Retinal pigment epithelial cell (primary cell): Measurements from ENCODE around the gene TEAD1.

Experiments used
- DNase-seq: peaks from one replicate; pipeline ENCODE4 v3.0.0-alpha.2; 2010; ENCODE audit warnings: low read depth
- H3K4me3 ChIP-seq: 2 replicates; pipeline ENCODE4 v1.5.1; 2011; ENCODE audit warnings: mild to moderate bottlenecking, low read length, control low read depth, moderate library complexity
- TF ChIP-seq, protein P1 (sequence below): conservative IDR thresholded peaks from 2 replicates; pipeline ENCODE4 v1.5.1; 2011; ENCODE audit warnings: low read depth, low read length, control low read depth, inconsistent platforms

TEAD1 gene

DNA sequence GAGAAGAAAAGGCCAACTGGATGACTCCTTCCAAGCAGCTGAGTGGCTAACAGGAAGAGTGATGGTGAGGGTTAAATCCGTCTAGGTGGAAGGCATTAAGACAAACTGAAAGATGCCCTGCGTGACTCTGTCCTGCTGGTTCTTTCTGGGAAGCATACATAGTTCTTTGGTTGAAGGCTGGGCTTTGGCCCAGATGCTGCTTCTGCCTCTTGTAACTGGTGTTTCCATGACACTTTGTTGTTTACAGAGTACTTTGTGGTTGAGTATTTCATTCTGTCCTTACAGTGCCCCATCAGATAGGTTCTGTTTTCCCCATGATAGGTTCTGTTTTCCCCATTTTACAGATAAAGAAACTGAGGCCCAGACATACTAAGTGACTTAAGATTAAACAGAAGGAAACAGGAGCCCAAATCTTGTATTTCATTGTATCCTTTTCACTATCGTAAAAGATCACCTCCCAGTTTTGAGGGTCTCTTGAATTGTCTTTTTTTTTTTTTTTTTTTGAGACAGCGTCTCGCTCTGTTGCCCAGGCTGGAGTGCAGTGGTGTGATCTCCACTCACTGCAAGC, 210.6 kb downstream of the TEAD1 start:
- no peak for DNase-seq
- TF ChIP-seq, protein P1, sequence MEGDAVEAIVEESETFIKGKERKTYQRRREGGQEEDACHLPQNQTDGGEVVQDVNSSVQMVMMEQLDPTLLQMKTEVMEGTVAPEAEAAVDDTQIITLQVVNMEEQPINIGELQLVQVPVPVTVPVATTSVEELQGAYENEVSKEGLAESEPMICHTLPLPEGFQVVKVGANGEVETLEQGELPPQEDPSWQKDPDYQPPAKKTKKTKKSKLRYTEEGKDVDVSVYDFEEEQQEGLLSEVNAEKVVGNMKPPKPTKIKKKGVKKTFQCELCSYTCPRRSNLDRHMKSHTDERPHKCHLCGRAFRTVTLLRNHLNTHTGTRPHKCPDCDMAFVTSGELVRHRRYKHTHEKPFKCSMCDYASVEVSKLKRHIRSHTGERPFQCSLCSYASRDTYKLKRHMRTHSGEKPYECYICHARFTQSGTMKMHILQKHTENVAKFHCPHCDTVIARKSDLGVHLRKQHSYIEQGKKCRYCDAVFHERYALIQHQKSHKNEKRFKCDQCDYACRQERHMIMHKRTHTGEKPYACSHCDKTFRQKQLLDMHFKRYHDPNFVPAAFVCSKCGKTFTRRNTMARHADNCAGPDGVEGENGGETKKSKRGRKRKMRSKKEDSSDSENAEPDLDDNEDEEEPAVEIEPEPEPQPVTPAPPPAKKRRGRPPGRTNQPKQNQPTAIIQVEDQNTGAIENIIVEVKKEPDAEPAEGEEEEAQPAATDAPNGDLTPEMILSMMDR = no peak

GRCh38 chr11:12885717-12886239, 211.6 kb downstream of the TEAD1 start:
- no peak overlapping the region for H3K4me3 ChIP-seq
- TF ChIP-seq, protein P1 = no peak
- no peak for DNase-seq

More for the DNA sequence above, 210.6 kb downstream of the TEAD1 start:
- no peak overlapping the region for H3K4me3 ChIP-seq

DNA sequence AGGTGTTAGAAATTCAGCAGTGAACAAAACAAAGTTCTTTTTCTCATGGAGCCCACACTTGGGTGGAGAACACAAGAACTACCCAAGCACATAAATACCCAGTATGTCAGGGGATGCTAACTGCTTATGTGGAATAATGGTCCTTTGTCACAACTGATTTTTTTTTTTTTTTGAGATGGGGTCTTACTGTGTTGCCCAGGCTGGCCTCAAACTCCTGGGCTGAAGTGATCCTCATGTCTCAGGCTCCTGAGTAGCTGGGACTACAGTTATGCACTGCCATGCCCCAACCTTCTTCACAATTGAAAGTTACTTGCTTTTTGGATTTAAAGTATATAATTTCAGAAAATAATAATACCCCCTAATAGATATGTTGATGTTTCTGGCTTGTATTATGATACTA, 212.3 kb downstream of the TEAD1 start:
- no peak for DNase-seq
- TF ChIP-seq, protein P1 = no peak
- no peak overlapping the region for H3K4me3 ChIP-seq

DNA sequence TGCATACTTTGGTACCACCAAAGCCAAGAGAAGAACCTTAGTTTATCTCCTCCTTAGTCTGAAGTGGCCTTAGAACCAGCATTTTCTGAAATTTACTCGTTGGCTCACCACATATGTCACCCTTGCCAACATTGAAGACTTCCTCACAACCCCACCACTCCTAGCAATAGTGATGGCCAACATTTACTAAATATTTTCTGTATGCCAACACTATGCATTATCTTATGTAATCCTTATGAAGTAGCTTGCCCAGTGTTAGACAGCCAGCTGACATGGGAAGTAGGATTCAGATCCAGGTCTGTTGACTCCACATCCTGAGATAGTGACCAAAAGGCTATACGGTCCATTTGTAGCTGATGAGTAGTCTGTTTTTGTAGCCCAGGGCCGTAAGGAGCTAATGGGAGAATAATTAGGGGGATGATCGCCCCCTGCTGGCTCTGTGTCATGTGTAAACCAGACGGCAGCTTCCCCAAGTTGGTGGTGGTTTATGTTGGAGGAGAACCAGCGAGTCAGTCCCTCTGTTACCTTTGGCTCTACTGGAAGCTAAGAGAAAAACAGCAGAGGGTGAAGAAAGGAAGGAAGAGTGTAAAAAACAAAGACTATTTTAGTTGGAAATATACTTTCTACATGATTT, 214.4 kb downstream of the TEAD1 start:
- TF ChIP-seq, protein P1 = peak; percentile 77
- no peak for DNase-seq
- H3K4me3 ChIP-seq = no peak overlapping the region

DNA sequence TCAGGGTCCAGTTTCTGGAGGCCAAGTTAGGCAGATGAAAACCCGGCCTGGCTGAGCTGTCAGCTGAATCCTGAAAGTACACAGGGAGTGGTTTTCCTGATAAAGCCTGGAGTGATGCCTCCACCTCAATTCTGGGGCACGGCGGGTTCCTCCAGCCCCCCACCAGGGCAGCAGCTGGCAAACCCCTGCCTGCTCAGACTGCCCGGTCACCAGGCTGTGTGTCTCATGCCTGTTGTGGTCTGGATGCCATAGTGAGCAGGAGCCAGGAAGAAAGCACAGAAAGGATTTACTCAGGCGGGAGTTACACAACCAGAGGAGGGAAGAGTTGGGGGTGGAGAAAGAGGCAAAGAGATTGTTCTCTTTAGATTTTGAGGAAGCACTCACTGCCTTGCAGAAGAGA, 215.0 kb downstream of the TEAD1 start:
- TF ChIP-seq, protein P1 = no peak
- H3K4me3 ChIP-seq = no peak overlapping the region
- DNase-seq = no peak

- TF ChIP-seq, protein P1 = no peak
- no peak overlapping the region for H3K4me3 ChIP-seq
- DNase-seq = no peak
Measured at GRCh38 chr11:12890476-12890875, 216.3 kb downstream of the TEAD1 start.
